Measurements from ENCODE around the gene BRAT1.

- TF ChIP-seq CTCF (conservative IDR thresholded peaks at IDR 0.05) (no peak), EZH2 (IDR thresholded peaks at IDR 0.05; ENCODE audit: low read depth) (no peak)
Measured at GRCh38 chr7:2523941-2524807, 31.1 kb downstream of the BRAT1 start.
